ENCODE results near the gene CEP89. TPM values are rescaled to one million over a fixed set of nuclear protein-coding genes. Genes with fewer than 3 reads are reported as not detected.
"Not testable (repeated sequence)": the region's sequence is repeated elsewhere in the genome, so short reads cannot be mapped to it uniquely, and the experiment has no call there.

The CEP89 gene
- total RNA-seq, result 24.9 TPM

DNA sequence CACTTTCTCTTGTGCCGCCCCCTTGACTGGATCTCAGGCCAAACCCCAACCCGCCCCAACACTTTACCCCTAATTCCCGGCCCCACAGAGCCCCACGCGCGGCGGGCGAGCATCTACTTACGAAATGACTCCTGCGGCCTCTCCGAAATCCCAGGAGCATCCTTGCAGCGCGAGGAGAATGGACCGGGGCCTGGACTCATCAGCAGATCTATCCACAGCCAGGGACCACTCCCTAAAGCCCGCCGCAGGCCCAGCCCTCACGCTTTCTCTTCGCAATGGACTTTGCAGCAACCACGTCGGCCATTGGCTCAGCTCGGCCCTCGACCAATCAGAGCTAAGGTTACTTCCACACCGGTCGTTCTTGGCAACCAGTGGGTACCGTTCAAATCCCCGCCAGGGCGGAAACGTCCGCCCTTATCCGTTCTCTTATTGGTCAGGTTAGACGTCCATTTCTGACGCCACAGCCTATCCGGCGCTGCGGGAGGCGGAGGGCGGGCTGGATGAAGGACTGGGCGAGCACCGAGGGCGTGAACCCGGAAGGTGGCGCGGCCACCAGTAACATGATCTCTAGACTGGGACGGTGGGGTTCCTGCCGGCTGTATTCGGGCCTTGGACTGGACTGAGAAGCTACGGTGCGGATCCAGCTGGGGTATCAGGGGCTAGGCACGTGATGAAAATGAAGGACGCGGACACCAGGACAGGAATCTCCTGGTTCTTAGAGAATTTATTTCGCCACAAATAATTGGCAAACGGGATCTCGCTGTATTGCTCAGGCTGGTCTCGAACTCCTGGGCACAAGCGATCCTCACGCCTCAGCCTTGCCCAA, at the start of gene CEP89, which contains the start of gene FAAP24:
Gene CEP89 (minus strand): TSS at position 244 of the 826 bp plus-strand sequence. CDS start 84 bp downstream, at position 160.
Gene FAAP24 (plus strand): TSS at position 528 of the 826 bp plus-strand sequence. CDS start 955 bp downstream, outside the sequence.
- DNase-seq (ENCODE audit: low spot score in 2 of 2), result peak; percentile 85 to 96
- peak; percentile 96 for FAIRE-seq

DNA sequence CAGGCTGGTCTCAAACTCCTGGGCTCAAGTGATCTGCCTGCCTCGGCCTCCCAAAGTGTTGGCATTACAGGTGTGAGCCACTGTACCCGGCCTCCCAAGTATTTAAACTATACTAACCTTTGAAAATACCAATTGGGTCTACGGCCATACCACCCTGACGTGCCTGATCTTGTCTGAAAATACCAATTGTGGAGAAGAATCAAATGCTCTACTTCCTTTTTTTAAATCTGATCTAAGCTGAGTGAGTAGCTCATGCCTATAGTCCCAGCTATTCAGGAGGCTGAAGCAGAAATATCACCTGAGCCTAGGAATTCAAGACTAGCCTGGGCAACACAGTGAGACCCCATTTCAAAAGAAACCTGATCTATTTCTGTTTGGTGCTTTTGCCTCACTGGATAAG, 39.1 kb upstream of the CEP89 start:
- not testable (repeated sequence) for FAIRE-seq; DNase-seq (ENCODE audit: low spot score in 2 of 2)

DNA sequence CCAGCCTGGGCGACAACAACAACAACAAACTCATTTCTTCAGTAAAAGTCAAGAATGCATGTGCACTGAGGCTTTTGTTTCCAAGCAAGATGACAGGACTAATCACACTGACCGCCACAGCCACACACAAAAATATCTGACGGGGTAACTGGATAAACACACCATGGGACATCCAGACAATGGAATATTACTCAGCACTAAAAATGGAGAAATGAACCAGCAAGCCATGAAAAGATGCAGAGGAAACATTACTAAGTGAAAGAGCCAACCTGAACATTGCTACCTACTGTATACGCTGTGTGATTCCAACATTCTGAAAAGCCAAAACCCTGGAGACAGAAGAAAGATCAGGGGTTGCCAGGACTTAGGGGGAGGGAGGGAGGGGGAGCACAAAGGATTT, 37.0 kb upstream of the CEP89 start:
- FAIRE-seq (no peak), DNase-seq (ENCODE audit: low spot score in 2 of 2) (no peak)

GRCh38 chr19:33005440-33005839, 33.7 kb upstream of the CEP89 start:
- DNase-seq (ENCODE audit: low spot score in 2 of 2) (no peak), FAIRE-seq (no peak)

DNA sequence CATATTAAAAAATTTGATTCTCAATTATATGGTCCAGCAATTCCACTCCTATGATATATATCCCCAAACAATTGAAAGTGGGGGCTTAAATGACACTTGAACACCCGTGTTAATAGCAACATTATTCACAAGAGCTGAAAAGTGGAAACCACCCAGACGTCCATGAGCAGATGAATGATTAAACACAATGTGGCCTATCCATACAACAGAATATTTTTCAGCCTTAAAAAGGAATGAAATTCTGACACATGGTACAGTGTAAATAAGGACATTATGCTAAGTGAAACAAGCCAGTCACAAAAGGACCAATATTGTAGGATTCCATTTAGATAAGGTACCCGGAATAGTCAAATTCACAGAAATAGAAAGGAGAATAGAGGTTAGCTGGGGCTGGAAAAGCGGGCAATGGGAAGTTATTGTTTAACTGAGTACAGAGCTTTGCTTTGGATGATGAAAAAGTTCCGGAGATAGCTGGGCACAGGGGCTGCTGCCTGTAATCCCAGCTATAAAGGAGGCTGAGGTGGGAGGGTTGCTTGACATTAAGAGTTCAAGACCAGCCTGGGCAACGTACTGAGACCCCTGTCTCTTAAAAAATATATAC, 31.8 kb upstream of the CEP89 start:
- not testable (repeated sequence) for DNase-seq (ENCODE audit: low spot score in 2 of 2); FAIRE-seq

DNA sequence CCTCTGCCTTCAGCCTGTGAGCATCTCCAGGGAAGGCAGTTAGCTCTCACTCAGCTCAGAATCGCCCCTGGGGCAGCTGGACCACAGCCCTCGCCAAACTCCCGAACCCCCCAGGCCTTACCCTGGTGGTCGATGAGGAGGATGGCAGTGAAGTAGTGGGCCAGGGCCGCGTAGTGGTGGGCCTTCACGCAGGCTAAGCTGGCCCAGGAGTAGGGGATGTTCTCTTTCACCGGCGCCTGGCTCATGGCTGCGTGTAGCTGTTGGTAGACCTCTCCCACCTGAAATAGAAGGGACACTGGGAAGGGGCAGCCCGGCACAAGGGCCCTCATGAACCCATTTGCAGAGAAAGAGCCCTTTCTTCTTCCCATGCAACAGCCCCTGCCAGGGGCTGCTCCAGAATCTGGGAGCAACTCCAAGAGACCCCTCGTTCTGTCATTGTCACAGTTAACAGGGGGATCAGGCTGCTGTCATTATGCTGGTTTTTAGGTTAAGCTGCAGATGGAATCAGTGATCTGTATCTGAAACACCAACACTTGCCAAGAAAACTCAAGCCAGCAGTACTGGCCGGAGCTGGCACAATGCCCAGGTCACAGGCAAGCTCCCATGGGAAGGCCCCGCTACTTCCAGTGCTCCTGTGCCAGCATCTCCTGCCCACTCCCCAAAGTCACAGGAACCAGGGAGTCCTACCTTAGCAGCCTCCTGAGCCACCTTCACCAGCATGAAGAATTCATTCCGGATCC, 30.5 kb upstream of the CEP89 start:
- FAIRE-seq, result not testable (repeated sequence)

DNA sequence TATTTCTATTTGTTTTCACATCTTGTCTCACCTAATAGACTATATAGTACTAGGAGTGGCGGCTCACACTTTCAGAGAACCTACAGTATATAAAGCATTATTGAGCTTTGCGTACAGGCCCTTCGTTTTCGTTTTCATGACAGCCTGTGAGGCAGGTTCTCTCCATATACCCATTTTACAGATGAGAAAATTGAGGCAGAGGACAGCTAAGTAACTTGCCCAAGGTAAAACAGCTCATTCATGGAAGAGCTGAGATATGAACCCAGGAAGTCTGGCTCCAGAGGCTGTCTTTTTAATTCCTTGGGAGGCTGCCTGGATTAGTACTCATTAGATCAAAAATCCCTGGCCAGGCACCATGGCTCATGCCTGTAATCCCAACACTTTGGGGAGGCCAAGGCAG, 29.2 kb upstream of the CEP89 start:
- FAIRE-seq, result no peak

More for the DNA sequence above, 30.5 kb upstream of the CEP89 start:
- DNase-seq (ENCODE audit: low spot score in 2 of 2), result not testable (repeated sequence)

DNA sequence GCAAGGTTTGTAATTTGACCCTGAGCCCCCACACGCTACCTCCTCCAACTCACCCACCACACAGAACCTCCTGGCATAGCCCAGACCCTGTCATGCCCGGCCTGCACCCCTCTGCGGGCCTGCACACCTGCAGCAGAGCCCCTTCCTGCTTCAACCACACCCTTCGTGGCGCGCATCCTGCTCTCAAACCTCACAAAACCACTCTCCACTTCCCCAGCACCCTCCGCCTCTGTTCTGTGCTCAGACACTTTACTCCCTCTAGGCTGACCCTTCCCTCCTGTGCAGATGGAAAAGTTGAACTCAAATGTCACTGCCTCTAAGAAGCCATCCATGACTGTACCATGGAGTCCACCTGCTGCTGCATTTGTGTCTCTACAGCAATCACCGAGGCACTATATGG, 28.8 kb upstream of the CEP89 start:
- DNase-seq (ENCODE audit: low spot score in 2 of 2), result no peak
- no peak for FAIRE-seq

More for the DNA sequence above, 29.2 kb upstream of the CEP89 start:
- no peak for DNase-seq (ENCODE audit: low spot score in 2 of 2)

- FAIRE-seq (no peak), DNase-seq (ENCODE audit: low spot score in 2 of 2) (no peak)
Observed at GRCh38 chr19:32998722-32999121, 27.0 kb upstream of the CEP89 start.

- FAIRE-seq, result no peak
- DNase-seq (ENCODE audit: low spot score in 2 of 2), result no peak
Observed at GRCh38 chr19:32997716-32998355, 26.1 kb upstream of the CEP89 start.

DNA sequence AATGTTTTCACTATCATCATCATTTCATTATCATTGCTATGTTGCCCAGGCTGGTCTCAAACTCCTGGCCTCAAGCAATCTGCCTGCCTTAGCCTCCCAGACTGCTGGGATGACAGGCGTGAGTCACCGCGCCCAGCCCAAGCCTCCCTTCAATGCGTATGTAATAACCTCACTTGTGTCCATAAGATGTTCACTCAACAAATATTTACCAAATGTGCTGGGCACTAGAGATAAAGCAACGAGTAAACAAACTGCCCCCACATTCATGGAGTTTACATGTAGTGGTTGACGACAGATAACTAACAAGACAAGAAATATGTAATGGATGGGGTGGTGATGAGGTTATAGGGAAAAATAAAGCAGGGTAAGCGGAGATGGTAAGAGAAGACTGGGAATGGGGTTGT, 25.3 kb upstream of the CEP89 start:
- not testable (repeated sequence) for DNase-seq (ENCODE audit: low spot score in 2 of 2); FAIRE-seq

DNA sequence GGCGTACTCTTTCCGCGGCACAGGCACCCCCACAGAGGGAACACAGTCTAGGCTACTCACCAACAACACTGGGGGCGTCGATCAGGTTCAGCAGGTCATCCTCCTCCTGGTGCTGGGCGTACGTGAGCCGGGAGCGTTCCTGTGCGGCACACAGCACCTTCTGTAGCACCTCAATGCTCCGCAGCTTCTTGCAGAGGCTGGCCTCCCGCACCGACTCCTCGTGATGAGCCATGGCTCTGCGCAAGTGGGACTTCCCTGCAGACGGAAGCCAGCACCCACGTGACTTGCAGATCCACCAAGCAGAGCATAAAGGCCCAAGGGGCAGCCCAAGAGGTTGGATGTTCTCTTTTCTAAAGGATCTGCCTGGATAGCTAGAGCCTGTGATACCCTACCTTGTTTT, 24.2 kb upstream of the CEP89 start:
- FAIRE-seq; DNase-seq (ENCODE audit: low spot score in 2 of 2): not testable (repeated sequence)

DNA sequence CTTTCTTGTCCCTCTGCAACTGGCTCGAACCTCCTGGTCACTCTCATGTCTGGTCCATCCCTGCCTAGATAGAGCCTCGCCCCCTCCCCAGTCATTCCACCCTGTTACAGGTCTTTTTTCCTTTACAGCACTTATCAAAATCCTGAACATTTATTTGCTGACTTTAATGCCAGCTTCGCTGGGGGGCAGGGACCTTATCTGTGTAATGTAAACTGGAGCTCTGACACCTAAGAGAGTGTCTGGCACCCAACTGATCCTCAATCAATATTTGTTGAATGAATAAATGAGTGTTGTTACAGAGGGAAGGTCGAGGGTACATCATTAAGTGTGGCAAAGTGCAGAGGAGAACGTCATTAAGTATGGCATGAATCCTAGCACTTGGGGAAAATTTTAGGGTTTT, 17.0 kb upstream of the CEP89 start:
- no peak for DNase-seq (ENCODE audit: low spot score in 2 of 2)
- no peak for FAIRE-seq

DNA sequence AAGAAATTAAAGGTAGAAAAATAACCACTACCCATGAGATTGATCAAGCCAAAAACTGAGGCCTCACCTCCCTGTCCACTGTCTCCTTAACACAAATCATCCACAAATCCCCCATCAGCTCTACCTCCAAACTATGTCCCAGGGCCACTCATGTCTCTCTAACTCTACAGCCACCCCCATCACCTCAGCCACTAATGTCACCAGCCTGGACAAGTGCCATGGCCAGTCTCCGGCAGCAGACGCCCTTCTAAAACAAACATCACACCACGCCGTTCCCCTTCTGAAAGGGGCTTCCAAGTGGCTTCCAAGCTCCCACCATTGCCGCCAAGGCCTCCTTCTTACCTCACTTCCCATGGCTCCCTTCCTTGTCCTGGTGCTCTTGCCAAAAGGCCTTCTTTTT, 16.5 kb upstream of the CEP89 start:
- FAIRE-seq; DNase-seq (ENCODE audit: low spot score in 2 of 2): not testable (repeated sequence)

DNA sequence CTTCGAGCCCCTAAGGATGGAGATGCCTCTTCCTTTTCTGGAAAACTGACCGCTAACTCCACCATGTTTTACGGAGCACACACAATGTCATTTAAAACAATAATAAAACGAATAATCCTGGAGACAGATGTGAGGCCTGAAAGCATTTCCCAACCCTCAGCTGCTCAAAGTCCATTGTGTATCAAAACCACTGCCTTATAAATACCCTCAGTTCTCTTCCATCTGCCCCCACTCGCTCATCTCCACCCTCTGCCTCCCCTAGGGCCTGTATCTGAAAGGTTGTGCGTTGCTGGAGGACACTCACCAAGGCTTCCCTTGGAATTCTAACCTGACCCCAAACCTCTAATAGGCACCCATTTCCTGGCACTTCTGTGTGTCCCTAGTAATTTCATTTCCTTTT, 10.7 kb upstream of the CEP89 start:
- DNase-seq (ENCODE audit: low spot score in 2 of 2); FAIRE-seq: not testable (repeated sequence)

DNA sequence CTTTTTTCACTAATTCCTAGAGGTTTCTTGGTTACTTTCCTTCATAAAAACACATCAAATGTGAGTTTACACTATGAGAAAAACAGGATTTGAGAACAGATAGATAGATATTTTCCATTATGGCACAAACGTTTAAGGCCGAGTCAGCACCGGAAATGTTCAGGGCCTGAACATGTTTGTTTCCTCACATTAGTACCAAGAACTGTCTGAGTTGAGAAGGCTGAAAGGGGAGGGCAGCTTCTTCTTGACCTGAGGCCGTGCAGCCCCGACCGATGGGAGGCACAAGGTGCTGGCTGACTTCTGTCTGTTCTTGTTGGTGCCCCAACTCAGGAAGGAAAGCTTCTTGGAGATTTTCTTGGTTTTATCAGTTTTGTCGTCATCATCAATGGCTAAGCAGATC, 8.0 kb upstream of the CEP89 start:
- FAIRE-seq; DNase-seq (ENCODE audit: low spot score in 2 of 2): not testable (repeated sequence)

- not testable (repeated sequence) for DNase-seq (ENCODE audit: low spot score in 2 of 2); FAIRE-seq
Observed at GRCh38 chr19:32977813-32978212, 6.1 kb upstream of the CEP89 start.

- DNase-seq (ENCODE audit: low spot score in 2 of 2), result no peak
- no peak for FAIRE-seq
Observed at GRCh38 chr19:32977280-32977679, 5.5 kb upstream of the CEP89 start.

- FAIRE-seq (no peak), DNase-seq (ENCODE audit: low spot score in 2 of 2) (peak; percentile 26 to 54)
Observed at GRCh38 chr19:32976223-32976805, 4.6 kb upstream of the CEP89 start.

DNA sequence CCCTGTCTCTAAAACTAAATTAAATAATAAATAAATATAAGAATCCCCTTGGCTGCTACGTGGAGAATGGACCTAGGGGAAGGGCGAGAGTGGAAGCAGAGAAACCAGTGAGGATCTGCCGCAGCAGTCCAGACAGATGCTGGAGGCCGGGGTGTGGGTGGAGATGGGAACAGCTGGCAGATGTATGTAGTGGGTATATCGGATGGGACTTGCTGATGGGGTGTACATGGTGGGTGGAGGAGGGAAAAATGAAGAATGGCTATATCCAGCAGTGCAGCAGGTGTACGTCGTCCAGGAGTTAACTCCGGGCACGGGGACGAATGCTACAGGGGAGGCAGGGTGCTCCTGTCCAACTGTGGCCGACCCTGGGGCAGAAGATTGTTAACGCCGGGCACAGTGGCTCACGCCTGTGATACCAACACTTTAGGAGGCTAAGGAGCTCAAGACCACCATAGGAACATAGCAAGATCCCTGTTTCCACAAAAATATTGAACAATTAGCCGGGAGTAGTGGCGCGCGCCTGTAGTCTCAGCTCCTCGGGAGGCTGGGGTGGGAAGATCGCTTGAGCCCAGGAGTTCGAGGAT, 654 bp downstream of the CEP89 start:
- no peak for FAIRE-seq

More for the DNA sequence above, 654 bp downstream of the CEP89 start:
- no peak for DNase-seq (ENCODE audit: low spot score in 2 of 2)
